Fibroblast of skin of scalp (primary cell): ENCODE data around the gene MIPEP.

Experiments used
- DNase-seq: peaks from one replicate; pipeline ENCODE4 v3.0.0-alpha.2; 2013

MIPEP gene

DNA sequence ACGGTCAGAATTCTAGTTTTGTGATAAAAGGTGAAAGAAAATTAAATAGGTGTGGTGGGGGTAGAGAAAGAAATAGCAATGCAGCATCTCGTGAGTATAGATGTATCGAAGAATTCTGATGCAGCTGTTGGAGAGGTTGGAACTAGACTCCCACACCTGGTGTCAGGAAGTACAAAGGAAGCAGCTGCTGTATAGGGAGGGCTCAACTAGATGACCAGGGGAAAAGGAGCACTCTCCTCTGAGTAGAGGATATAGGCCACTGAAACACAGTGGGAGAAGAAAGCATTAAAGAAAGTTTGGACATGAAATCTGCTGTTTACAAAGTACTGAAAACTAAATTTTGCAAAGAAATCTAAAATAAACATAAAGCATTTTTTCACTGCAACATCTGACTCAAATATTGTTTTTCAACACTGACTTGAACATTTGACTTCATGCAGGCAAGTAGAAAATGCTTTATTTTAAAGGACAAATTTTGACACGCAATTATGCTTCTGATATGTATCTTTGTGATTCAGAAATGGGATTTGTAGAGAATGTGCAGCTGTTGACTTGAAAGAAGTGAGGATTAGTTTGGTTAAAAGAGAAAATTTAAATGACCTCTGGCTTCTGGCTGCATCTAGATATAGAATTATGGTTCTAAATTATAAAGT is 82.2 kb downstream of the MIPEP start:
- DNase-seq: no peak

DNA sequence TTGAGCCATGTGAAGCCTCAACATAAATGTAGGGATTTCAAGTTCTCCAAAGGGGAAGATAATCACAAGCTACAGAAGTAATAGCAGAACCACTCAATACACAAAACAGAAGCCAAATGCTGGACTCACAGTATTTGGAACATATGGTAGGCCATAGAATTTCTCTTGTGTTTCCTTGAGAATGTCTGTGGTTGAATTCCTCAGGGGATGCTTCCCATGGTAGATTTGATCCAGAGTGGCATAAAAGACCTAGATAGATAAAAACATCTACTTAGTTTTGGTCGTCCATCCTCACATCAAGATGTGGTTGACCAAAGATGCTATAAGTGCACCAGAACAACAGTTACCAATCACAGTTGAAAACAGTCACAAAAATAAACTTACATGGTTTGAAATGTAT is 83.4 kb downstream of the MIPEP start:
- DNase-seq: peak; percentile 60

DNA sequence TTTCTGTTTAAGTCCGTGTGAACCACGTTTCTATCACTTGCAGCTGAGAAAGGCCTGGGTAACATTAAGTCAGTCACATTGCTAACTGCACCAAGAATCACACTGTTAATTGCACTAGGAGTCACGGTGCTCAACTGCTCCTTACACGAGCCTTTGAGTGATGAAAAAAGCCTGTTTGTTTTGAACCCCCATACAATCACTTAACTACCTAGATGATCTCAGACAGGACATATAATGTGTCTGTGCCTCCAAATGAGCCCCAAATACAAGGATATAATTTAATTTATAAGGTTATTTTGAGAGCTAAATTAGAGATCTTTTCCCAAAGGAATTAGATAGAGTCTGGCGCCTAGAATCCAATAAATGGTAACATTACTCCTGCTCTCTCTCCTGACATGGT is 84.1 kb downstream of the MIPEP start:
- no peak for DNase-seq

DNA sequence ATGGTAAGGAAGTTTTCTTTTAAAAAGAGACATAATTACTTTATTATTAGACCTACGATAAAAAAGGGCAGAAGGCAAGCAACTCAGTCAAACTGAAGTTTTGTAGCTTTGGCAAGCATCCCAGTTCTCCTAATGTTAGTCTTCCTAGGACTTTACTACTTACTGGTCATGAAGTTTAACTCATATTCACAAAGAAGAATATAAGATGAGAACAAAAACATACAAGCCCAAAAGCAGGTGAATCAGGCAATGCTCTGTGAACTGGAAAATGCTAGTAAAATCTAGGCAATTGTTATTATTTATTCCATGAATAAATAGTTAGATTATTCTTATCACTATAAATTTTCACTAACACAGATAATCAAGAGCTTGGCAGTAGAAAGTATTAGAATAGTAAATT is 85.0 kb downstream of the MIPEP start:
- DNase-seq: no peak

DNA sequence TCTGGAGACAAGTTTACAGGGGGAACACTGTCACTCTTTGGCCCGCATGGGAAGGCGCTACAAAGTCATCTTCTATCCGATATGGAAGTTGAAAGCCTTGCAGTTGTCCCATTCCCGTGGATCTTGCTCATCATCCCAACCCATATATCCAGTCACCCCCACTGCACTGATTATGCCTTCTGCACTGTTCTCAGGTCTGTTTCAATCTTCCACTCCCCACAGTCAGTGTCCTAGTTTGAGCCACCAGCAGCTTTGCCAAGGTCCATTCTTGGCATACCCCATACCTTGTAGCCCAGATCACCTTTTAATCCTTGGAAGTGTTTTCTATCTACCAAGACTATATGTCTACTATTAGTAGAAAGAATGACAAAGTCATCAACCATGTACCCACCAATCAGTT is 88.1 kb downstream of the MIPEP start:
- DNase-seq: no peak

DNA sequence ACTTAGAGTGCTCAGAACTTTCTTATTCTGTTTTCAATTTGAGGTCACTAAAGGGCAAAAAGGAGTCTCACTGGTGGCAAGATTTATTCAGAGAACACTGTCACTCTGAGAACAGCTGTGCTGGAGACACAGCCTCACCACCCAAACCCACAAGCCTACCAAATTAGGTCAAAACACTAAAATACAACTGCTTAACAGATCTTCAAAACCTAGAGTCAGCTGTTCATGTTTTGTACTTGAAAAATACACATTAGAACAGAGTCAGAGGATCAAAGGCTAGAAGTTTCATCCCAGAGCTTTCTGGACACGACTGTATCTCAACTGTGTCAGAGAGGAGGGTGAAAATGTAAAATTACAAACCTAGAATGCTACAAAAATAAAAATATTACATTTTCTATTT is 89.3 kb downstream of the MIPEP start:
- peak; percentile 70 for DNase-seq

DNA sequence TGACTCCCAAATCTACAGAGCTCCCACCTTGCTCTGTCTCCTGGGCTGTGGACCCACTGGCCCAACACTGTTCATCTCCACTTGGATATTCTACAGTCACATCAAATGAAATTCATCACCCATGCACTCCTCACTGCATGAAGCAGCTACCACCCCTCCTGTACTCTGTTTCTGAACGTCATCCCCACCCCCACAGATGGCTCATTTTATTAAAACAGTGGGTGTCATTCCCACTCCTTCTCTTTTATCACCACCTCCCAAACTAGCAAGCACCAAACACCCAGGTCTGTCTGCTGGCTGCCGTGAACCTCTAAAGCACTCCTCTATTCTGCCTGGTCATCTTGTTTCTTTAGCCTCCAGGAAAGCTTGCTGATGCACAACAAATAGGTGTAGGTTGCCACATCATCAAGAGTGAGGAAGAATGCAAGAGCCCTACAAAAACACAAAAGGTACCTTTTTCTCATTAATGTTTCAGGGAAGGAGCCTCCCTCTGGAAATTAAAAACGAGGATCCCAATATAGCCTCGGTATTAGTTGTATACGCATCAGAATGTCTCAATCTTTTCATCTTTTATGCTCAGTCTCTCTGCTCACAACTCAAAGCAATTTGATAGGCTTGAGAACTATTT is 91.8 kb downstream of the MIPEP start:
- DNase-seq: no peak

DNA sequence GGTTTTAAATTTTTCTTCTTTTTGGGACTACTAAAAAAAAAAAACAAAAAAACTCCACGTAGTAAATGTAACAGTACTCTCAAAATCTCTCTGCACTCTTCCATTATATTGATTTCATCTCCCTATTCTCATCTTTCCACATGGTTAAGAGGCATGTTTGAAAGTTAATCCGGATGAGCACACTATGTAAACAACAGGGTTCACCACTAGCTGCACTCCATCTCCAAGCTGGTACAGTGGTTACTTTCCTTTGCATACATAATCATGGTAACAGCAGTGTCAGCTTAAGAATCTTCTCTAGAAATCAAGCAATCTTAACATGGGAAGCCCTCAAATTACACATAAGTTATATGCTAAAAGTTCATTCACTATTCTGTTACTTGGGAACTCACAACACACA is 92.6 kb downstream of the MIPEP start:
- peak; percentile 37 for DNase-seq

DNA sequence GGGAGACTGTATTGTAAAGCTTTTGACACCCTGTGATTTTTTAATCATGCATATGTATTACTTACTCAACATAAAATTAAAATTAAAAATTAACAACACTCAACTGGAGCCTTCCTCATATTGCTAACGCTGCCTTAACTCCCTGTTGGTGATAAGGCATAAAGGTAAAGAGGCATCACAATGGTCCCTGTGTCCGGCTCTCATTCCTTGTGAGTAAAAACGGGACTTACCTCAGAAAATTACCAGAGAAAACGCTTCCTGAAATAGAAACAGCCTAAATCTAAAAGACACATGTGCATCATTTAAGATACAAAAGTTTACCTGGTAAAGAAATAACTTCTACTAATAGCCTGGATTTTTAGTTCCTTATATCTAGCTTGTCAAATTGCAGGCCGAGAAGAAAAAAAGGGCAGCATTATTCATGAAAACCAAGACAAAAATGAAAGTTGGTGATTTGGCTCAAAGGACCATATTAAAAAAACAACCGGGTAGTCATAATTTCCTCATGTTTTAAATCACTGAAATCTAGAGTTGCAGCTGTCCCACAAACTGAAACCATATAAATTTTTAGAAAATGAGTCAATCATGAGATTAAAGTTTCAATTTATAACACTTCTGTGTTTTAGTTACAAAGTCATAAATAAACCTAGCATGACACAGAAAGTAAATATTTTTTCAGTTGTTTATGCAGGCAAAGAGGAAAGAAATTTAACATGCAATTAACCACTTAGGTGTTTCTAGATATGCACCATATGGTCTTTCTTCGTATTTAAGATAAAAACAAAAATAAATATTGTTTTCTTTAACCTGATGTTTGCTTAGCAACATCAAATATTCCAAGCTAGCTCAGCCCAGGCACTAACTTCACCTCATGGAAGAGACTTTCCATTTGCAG is 94.7 kb downstream of the MIPEP start:
- peak; percentile 80 for DNase-seq

DNA sequence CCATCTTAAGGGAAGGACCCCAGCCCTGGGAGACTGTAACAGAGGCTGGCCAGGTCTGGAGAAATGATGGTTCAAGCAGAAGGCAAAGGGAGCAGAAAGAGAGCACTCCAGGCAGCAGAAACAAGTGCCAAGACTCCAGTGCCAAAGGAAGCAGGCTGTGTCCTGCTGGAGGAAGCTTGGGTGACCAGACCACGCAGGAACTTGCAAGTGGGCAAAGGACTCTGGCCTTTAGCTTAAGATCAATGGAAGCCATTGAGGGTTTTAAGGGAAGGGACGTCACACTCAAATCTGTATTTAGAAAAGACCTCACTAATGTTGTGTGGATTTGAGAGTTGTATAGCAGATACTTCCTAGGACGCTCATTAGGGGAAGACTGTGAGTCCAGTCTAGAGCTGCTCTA is 95.5 kb downstream of the MIPEP start:
- DNase-seq: no peak

DNA sequence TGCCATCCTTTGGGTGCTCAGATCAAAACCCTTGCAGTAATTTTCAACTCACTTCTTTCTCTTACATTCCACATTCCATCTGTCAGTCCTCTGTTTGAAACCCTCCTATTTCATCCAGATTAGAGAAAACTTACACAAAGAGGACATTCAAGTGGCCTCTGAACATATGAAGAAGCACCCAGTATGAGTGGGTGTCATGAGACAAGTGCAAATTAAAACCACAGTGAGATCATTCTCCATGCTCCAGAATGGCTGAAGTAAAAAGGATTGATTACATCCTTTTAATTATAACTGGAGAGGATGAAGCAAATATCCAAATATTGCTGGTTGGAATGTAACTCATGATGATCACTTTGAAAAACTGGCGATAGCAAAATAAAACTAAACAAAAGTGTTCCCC is 96.5 kb downstream of the MIPEP start:
- DNase-seq: no peak

DNA sequence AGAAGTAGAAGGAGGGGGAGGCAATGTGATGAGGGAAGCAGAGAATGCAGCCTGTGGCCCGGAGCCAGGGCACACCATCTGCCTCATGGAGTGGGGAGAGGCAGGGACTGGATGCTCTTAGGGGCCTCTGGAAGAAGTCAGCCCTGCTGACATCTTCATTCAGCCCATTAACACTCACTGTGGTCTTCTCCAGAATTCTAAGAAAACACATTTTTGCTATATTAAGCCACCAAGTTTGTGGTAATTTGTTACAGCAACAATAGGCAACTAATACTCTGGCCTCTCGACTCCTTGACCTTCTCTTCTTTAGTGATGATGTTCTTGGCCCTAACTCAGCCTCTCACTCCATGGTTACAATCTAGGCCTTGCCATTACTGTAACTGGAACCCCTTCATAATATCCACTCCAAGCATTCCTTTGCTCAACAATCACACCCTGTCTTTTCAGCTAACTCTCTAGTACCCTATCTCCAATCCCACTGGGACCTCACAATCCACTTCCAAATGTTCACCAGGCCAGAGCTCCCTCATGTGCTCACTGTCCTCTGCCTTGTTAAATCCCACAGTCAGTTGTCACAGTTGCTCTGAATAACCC is 98.5 kb downstream of the MIPEP start:
- peak; percentile 99 for DNase-seq

DNA sequence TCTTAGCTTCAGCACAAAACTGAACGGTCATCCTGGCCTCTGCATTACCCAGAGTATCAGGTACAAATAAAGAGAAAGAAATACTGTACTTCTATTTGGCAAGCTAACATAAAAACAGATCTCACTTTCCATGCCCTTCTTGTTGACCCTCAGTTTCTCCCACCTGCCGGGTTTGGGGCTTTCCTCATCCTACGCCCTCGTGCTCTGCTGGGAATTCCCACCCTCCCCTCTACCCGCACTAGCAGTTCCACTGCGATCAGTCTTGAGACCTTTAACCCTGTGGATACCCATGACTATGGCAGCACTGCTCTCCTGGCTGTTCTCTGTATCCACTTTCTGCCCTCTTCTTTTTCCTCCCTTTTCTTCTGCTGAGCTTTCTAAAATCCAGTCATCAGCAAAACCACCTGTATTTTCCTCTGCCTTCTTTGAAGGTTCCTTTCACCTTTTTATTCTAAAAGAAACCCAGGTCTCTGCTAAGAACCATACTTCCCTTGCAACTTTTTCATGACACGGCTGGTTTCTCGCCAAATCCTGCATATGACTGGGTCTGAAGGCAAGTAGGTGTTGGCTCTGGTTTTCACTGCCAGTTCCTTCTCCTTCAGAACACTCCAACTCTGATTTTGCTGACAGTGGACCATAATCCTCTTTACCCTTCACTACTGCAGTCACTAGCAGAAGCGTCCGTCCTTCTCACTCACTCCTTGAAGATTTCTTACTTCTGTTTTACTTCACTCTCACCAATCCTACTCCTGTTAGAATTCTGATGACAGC is 99.4 kb downstream of the MIPEP start:
- DNase-seq: no peak

DNA sequence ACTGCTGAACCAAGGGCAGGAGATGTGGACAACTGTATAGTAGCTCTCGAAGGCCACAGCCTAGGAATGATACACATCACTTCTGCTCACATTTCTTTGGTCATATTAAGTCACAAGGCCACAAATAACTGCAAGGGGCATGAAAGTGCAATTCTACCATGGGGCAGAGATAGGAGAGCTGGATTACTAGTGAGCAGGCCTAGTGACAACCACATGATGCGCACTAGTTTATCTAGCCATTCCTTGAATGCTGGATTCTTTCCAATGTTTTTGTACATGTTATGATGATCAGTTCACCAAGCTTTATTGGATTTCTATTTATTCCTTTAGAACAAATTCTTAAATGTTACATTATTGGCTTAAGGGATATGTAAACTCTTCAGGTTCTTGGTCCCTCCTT is 100.7 kb downstream of the MIPEP start:
- DNase-seq: no peak

DNA sequence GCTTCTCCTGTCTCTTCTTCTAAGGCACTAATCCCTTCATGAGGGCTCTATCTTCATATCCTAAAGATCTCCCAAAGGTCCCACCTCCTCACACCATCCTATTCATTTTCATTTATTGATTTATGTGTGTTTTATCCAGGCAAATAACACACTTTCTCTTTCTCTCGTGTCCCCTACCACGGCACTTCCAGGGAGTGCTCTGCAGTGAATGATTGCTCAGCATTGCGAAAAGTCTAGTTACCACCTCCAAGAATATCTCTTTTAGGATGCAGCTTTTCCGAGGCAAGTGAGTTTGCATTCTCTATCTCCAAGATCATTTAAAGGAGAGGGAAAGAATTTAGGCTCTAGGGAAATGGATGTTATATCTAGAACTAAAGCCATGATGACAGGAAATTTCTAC is 101.7 kb downstream of the MIPEP start:
- no peak for DNase-seq

DNA sequence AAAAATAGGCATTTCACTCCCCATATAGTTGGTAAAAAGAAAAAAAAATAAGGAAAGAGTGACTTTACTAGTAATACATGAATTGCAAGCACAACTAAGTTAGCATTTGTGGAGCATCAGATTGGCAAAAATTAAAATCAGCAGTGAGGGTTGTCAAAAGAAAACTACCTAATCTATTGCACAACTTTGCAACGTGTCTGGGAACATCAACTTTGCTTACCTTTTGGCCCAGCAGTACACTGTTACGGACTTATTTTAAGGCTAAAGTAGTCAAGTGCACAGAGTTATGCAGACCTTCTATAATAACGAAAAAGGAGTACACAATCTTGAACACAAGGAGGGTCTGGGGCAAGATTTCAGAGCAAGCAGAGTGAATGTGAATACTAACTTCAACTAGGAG is 102.6 kb downstream of the MIPEP start:
- DNase-seq: no peak

DNA sequence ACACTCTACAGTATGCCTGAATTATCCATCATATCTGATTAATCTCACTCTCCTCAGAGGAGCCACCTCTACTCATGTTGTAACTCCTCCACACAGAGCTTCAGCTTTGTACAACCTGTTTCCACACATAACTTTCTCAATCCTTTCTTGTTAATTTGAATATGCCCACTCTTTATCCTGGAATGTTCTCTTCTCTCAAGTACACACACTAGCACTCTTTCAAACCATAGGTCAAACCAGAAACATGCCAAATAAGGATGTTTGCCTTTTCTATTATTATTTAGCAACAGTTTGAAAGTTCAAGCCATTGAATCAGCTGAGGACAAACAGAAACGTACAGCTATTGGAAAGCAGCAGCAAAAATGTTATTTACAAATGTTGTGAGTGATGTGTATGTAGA is 110.3 kb downstream of the MIPEP start:
- DNase-seq: no peak

DNA sequence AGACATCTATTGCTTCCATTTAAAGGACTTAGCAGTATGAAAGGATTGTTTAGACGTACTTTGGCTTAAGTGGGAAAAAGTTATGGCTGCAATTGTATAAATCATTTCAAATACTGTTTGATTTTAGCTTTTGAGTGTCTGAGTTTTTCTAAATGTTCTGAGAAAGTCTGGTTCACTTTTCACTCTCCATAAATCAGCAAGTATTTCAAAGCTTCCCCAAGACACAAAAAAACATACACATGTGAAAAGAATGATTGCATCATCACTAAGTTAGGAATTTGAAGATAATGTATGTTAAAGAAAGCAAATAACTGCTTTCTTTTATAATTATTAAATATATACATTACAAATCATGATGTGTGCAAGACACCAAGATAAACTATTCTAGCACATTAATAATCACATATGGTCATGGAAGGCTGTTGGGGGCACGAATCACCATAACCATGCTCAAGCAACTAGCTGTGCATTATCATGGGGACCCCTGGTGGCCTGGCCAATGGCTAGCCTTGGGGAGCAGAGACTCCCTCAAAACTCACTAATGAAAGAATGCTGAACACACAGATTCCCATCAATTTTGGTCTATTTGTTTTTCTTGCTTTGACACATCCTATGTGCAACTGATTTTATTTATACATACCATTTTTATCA is 111.1 kb downstream of the MIPEP start:
- DNase-seq: no peak

DNA sequence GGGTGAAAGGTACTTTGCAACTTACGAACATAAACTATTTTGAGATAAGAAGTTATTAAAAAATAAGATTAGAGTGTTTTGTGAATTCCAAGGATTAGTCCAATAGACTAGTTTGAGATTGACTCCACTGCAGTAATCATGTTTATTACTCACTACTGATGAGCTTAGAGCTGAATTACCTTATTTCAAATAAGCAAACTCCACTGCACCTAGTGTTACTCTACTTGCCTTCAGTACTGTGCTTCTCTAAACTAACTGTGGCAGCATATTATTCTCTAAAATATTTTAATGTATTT is 111.7 kb downstream of the MIPEP start:
- no peak for DNase-seq

DNA sequence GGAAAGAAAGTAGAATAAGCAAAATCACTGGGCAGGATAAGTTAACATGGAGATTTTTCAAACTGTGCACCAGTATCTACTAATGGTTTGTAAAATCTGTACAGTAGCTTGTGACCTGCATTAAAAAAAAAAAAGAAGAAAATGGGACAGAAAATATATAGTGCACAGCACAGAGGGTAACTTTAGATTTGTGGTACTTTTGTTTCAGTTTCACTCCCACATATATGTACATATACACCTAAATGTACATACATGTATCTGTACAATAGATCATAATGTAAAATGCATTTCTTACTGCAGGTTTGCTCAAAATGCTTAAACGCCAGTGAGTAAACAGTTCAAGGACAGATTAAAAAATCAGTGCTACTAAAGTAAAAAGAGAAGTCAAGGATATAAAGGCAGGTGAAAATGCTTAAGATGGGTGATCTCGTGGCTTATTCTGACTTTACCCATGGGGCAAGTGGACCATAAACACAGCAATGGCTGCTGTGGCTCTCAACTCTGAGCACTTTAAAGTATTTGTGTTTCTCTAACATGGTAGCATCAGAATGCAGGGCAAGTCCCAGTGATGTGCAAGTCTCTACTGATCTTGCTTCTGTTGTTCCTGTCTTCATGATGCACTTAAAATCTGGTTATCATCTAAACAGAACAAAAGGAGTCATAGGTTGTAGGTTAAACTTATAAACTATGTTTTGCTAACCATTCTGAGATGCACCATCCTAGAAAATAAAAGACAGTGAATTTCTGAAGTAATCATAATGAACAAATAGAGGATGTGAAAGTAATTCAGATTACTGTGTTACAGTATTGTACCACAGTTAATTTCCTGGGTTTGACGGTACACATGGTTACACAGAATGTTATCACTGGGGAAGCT is 112.3 kb downstream of the MIPEP start:
- no peak for DNase-seq

DNA sequence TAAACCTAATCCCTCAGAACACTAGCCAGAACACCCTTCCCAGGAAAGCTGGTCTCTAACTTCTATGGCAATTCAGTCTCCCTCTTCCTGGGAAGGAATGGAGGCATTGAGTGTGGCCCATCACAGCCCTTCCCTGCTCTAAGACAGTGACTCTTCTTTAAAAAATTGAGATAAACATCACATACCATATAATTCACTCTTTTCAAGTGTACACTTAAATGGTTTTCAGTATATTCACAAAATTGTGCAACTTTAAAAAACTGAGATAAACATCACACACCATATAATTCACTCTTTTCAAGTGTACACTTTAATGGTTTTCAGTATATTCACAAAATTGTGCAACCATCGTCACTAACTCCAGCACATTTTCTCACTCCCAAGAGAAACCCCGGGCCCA is 116.5 kb downstream of the MIPEP start:
- DNase-seq: no peak
